SK-N-MC (cell line): ENCODE measurements around the gene GJA5.

Experiments
- EZH2 ChIP-seq: fragments of 200-600 bp; sonication (generic); IDR thresholded peaks from one replicate; pipeline ENCODE4 v1.6.1; 2017; ENCODE audit warnings: antibody characterized with exemption
- FOXP2 ChIP-seq: optimal IDR thresholded peaks from 2 replicates; pipeline ENCODE3; 2011; ENCODE audit warnings: mild to moderate bottlenecking, moderate library complexity; ENCODE audit not compliant: insufficient read depth; ENCODE audit errors: extremely low read length, control extremely low read depth
- POLR2AphosphoS5 ChIP-seq: IDR thresholded peaks from 2 replicates; pipeline ENCODE4 v1.6.1; 2012; ENCODE audit warnings: mild to moderate bottlenecking, low read depth, low read length, borderline replicate concordance

DNA sequence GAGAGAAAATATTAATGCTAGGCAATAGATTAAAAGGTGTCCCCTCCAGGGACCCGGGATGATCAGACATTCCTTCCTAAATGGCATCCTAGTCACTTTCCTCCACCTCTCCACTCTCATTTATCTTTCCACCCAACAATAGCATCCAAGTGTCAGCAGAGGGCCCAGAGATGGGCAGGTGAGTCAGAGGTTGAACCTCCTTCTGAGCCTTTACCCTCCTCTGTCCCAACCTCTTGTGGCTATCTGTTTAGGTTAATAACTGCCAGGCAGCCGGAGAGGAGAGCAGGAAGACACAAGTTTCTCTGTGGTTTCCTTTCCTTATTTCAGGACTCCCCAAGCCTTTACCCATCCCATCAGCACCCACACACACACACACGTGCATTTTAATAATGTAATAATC lies 4.1 kb downstream of the GJA5 start:
- TF ChIP-seq EZH2 (no peak), POLR2AphosphoS5 (no peak), FOXP2 (no peak)
